ENCODE measurements around the gene DCANP1.

DCANP1 gene

GRCh38 chr5:135482381-135482933 is 35.3 kb upstream of the DCANP1 start:
- no peak overlapping the region for H3K4me2 ChIP-seq (ENCODE audit: low read length)
- no peak overlapping the region for H2AFZ ChIP-seq (ENCODE audit: low read length)
- no peak overlapping the region for H3K9ac ChIP-seq (ENCODE audit: low read length)
- no peaks in the 10 kb centered on the region for H3K4me1 ChIP-seq (ENCODE audit: insufficient read depth, low read length, severe bottlenecking)
- H3K27me3 ChIP-seq (ENCODE audit: insufficient read depth, low read length) = peaks cover 5% of the 10 kb centered on the region; the same call in 1 of the 2 replicates
- H3K36me3 ChIP-seq (ENCODE audit: insufficient read depth, low read length) = no peaks in the 10 kb centered on the region
- H3F3A ChIP-seq (ENCODE audit: insufficient read depth, low read length) = no peaks in the 10 kb centered on the region
- no peaks in the 10 kb centered on the region for H3K9me2 ChIP-seq (ENCODE audit: low read depth, low read length)
- no peaks in the 10 kb centered on the region for H4K20me1 ChIP-seq (ENCODE audit: insufficient read depth, low read length)
- H3K4me3 ChIP-seq (ENCODE audit: low read depth, low read length, poor library complexity, severe bottlenecking) = no peak overlapping the region
- no peaks in the 10 kb centered on the region for H3K79me2 ChIP-seq (ENCODE audit: insufficient read depth, low read length)
- no peak overlapping the region for H3K27ac ChIP-seq (ENCODE audit: low read depth, low read length, poor library complexity, severe bottlenecking)
- H3K9me3 ChIP-seq (ENCODE audit: low read length) = no peaks in the 10 kb centered on the region
- TF ChIP-seq EZH2 (IDR thresholded peaks at IDR 0.05; ENCODE audit: borderline replicate concordance, low read length) (no peak), CTCF (IDR thresholded peaks at IDR 0.05; ENCODE audit: low read length) (no peak)

GRCh38 chr5:135481909-135482311 is 34.8 kb upstream of the DCANP1 start:
- Histone ChIP-seq H3K4me3 (ENCODE audit: low read depth, low read length, poor library complexity, severe bottlenecking) (no peak overlapping the region), H3K36me3 (ENCODE audit: insufficient read depth, low read length) (no peaks in the 10 kb centered on the region), H3K9me2 (ENCODE audit: low read depth, low read length) (no peaks in the 10 kb centered on the region), H4K20me1 (ENCODE audit: insufficient read depth, low read length) (no peaks in the 10 kb centered on the region), H3K4me1 (ENCODE audit: insufficient read depth, low read length, severe bottlenecking) (no peaks in the 10 kb centered on the region), H3F3A (ENCODE audit: insufficient read depth, low read length) (no peaks in the 10 kb centered on the region), H3K27ac (ENCODE audit: low read depth, low read length, poor library complexity, severe bottlenecking) (no peak overlapping the region), H3K9me3 (ENCODE audit: low read length) (no peaks in the 10 kb centered on the region), H2AFZ (ENCODE audit: low read length) (no peak overlapping the region), H3K9ac (ENCODE audit: low read length) (no peak overlapping the region), H3K79me2 (ENCODE audit: insufficient read depth, low read length) (no peaks in the 10 kb centered on the region), H3K4me2 (ENCODE audit: low read length) (no peak overlapping the region), H3K27me3 (ENCODE audit: insufficient read depth, low read length) (peaks cover 5% of the 10 kb centered on the region; the same call in 1 of the 2 replicates)
- TF ChIP-seq EZH2 (IDR thresholded peaks at IDR 0.05; ENCODE audit: borderline replicate concordance, low read length) = no peak
- TF ChIP-seq CTCF (IDR thresholded peaks at IDR 0.05; ENCODE audit: low read length) = no peak

GRCh38 chr5:135481387-135481786 is 34.2 kb upstream of the DCANP1 start:
- H3F3A ChIP-seq (ENCODE audit: insufficient read depth, low read length) = no peaks in the 10 kb centered on the region
- no peak overlapping the region for H3K27ac ChIP-seq (ENCODE audit: low read depth, low read length, poor library complexity, severe bottlenecking)
- H2AFZ ChIP-seq (ENCODE audit: low read length) = no peak overlapping the region
- no peak overlapping the region for H3K4me3 ChIP-seq (ENCODE audit: low read depth, low read length, poor library complexity, severe bottlenecking)
- TF ChIP-seq EZH2 (IDR thresholded peaks at IDR 0.05; ENCODE audit: borderline replicate concordance, low read length) (no peak), CTCF (IDR thresholded peaks at IDR 0.05; ENCODE audit: low read length) (no peak)
- H3K9me2 ChIP-seq (ENCODE audit: low read depth, low read length) = no peaks in the 10 kb centered on the region
- H3K9me3 ChIP-seq (ENCODE audit: low read length) = no peaks in the 10 kb centered on the region
- H3K27me3 ChIP-seq (ENCODE audit: insufficient read depth, low read length) = peaks cover 5% of the 10 kb centered on the region; the same call in 1 of the 2 replicates
- H3K4me1 ChIP-seq (ENCODE audit: insufficient read depth, low read length, severe bottlenecking) = no peaks in the 10 kb centered on the region
- H4K20me1 ChIP-seq (ENCODE audit: insufficient read depth, low read length) = no peaks in the 10 kb centered on the region
- no peaks in the 10 kb centered on the region for H3K36me3 ChIP-seq (ENCODE audit: insufficient read depth, low read length)
- H3K79me2 ChIP-seq (ENCODE audit: insufficient read depth, low read length) = no peaks in the 10 kb centered on the region
- no peak overlapping the region for H3K4me2 ChIP-seq (ENCODE audit: low read length)
- no peak overlapping the region for H3K9ac ChIP-seq (ENCODE audit: low read length)
